Muscle of arm (tissue), 12 donors: Measurements from ENCODE around the gene MXD1. TPM values are rescaled to one million over a fixed set of nuclear protein-coding genes. Genes with fewer than 3 reads are reported as not detected.

Experiments
- DNase-seq: peaks from one replicate; pipeline ENCODE4 v3.0.0-alpha.2; 2013
- polyA plus RNA-seq, 12 donors: library from polyadenylated mRNA; unstranded; fragments of 120-200 nt; gene quantifications; one replicate each; pipeline ENCODE4 v1.2.1, GENCODE V29; 2013; ENCODE audit not compliant: insufficient read length in 12 of 12

The MXD1 gene
- polyA plus RNA-seq, 12 donors, result 3.9 to 9.6 (median 6.1) TPM; not detected in 1

DNA sequence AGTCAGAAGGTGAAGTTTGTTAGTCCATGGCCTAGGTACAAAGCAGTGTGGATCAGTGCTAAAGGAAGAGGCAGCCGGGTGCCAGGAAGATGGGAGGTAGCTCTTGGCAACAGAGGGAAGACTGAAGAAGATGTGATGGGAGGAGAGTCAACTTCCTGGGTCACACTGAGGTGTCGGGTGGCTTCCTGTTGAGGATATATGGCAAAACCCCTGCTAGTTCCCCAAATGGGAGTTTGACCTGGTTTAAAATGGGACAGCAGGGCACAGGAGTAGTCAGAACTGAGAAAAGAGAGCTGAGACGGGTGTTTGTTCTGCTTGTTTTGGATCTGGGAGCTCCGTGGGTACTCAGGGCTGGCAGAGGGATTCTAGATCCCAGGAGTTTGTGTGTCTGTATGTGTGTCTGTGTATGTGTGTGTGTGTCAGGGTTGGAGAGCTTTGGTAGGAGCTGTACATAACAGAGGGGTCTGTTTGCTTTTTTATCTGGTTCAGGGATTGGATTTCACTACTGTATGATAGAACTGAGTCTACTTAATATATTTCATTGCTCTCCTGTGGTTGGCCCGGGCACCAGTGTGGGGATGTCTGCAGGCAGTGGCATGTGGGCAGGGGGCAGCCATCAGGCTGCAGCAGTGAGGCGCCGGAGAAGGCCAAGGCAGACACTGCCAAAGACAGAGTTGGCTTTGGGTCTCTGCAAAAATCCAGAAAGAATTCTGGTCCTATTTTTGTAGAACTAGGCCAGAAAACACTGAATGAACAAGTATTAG is 17.1 kb downstream of the MXD1 start:
- DNase-seq, result no peak

- no peak for DNase-seq
Observed at GRCh38 chr2:69932596-69932922, 17.6 kb downstream of the MXD1 start.

DNA sequence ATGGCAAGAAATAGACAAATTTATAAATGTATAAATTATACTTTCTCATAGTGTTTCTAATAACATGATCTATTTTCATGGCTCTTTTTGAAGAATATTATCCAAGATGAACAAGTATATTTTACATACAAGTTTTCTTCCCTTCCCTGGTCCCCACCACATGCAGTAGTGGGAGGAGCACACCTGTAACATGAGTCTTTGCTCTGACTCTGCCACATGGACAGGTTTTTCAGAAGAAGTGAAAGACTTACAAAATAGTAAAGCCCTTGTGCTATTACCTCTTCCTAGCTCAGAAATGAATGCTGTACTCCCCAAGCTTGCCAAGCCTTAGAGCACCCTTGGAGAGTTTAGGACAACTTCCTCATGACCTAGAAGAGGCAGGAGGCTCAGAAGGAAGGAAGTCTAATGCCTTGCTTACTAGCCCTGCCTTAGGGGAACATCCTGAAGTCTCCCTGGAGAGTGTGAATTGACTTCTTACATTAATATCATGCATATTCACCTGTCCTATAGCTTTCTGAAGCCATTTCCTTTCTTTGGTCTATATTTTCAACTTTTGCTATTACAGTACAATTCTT is 18.4 kb downstream of the MXD1 start:
- no peak for DNase-seq

- DNase-seq, result no peak
Observed at GRCh38 chr2:69933839-69934613, 19.1 kb downstream of the MXD1 start.

DNA sequence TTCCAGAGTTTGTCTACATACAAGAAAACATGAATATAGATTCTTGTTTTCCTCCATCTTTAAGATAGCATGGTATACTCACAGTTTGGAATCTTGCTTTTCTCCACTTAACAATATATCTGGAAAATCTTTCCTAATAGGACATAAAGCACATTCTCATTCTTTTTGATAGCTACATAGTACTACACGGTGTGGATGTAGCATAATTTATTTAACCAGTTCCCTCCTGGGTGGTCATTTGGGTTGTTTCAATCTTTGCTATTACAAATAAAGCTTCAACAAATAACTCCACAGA is 19.7 kb downstream of the MXD1 start:
- no peak for DNase-seq

- no peak for DNase-seq
Observed at GRCh38 chr2:69935011-69935410, 20.1 kb downstream of the MXD1 start.

DNA sequence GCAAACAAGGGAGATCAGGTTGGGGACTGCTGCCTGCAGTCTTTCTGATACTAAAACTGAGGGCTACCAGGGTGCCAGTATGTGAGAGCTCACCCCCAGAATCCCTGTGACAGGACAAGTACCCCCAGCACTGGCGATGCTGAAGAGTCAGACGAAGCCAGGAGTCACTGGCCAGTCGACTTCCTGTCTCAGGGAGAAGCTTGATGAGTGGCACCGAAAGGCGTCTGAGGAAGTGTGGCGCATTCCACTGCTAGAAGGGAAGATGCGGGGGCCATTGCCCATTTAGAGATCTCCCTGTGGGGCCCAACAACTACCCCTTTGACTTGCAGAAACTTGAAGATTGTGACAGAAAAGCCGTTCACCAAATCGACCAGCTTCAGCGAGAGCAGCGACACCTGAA is 22.0 kb downstream of the MXD1 start:
- no peak for DNase-seq

- DNase-seq, result no peak
Observed at GRCh38 chr2:69937968-69938367, 23.1 kb downstream of the MXD1 start.

DNA sequence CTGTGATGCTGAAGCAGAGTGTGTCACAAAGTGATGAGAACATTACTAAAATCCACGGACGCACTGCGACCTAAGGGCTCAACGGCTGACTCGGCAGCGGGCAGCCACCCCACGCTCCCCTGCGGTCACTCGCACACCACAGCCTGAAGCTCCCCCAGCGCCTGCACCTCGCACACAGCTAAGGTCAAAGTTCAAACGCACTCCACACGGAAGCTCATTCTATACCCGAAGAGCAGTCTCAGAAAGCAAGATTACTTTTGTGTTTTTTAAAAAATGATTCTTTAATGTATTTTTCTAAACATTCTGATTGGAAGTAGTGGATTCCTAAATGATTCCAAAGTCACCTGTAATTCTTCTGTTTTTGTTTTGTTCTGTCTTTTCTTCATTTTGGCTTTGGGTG is 24.8 kb downstream of the MXD1 start:
- DNase-seq, result no peak

DNA sequence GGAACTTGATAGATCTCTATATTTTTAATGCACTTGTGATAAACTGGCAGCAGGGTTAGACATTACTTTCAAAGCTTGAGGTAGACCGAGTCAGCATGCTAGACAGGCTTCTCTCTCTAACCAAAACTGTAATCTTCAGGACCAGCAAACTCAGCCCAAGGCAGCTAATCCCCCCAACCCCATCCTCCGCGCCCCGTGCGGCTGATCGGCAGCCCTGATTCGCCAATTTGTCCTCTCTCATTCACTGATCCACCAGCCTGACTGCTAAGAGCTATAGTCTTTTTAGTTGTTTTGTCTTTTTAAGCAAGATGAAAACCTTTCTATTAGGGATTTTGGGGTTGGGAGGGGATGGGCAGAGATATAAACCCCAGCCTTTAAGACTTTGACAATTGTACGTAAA is 25.8 kb downstream of the MXD1 start:
- no peak for DNase-seq

GRCh38 chr2:69943000-69943842 is 28.3 kb downstream of the MXD1 start:
- no peak for DNase-seq

DNA sequence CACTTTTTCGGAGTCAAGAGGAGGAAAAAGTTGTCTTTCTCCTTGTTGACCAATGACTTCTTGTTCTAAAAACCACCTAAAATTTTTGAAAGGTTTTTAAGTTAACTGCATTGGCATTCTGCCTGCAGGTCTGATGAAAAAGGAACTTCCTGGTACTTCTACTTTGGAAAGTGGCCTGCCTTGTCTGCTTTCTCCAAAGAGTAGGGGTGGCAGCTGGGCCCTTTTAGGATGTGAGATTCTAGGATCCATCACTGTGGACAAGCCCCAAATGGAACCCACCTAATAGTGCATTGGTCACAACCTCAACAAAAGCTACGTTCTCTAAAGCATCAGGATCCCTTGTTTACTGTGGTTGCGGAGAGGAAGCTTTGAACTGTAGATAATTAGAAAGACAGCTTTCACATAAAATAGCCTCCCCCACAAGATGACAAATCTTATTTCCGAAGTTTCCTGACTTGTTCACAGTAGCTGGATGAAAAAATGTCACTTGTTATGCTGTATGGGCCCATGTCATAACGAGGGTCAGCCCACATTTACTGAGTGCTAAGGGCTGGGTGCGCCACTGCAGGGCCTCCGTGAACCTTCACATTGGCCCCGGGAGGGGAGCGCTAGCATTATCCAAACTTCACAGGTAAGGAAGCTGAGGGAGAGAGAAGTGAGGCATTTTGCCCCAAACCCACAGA is 29.1 kb downstream of the MXD1 start:
- DNase-seq, result no peak

- no peak for DNase-seq
Observed at GRCh38 chr2:69944756-69945155, 29.8 kb downstream of the MXD1 start.

- DNase-seq, result no peak
Observed at GRCh38 chr2:69945441-69945840, 30.5 kb downstream of the MXD1 start.

GRCh38 chr2:69945941-69946340 is 31.0 kb downstream of the MXD1 start:
- no peak for DNase-seq

GRCh38 chr2:69946351-69947324 is 31.7 kb downstream of the MXD1 start:
- no peak for DNase-seq

- DNase-seq, result no peak
Observed at GRCh38 chr2:69947325-69947931, 32.5 kb downstream of the MXD1 start.

- DNase-seq, result no peak
Observed at GRCh38 chr2:69948032-69948962, 33.4 kb downstream of the MXD1 start.
